Large intestine (tissue), 3 donors: ENCODE data around the gene PPP1CC. TPM values are rescaled to one million over a fixed set of nuclear protein-coding genes. Genes with fewer than 3 reads are reported as not detected.

Experiments used
- DNase-seq, 2 donors: peaks; one replicate each; pipeline versions ENCODE4 v3.0.0 to v3.0.0-alpha.2; 2013
- H3K27ac ChIP-seq: one replicate; pipeline ENCODE4 v1.5.1; 2013; ENCODE audit warnings: low read length
- H3K27me3 ChIP-seq: 2 replicates; pipeline ENCODE4 v1.6.1; 2013; ENCODE audit warnings: low read length; ENCODE audit not compliant: control insufficient read depth, insufficient read depth
- H3K36me3 ChIP-seq: 2 replicates; pipeline ENCODE4 v1.6.1; 2013; ENCODE audit warnings: low read length; ENCODE audit not compliant: control insufficient read depth, insufficient read depth
- H3K4me1 ChIP-seq: one replicate; pipeline ENCODE4 v1.6.1; 2013; ENCODE audit warnings: low read length; ENCODE audit not compliant: control insufficient read depth, insufficient read depth
- H3K4me3 ChIP-seq: one replicate; pipeline ENCODE4 v1.5.1; 2013; ENCODE audit warnings: low read length
- H3K9me3 ChIP-seq: one replicate; pipeline ENCODE4 v1.6.1; 2013; ENCODE audit warnings: mild to moderate bottlenecking, low read depth, low read length, moderate library complexity; ENCODE audit not compliant: control insufficient read depth
- WGBS: methylation state at CpG from one replicate; pipeline ENCODE4 v1.1.5; 2013; ENCODE audit warnings: low lambda C conversion rate; ENCODE audit not compliant: insufficient coverage; 5-methylcytosine and 5-hydroxymethylcytosine counted together
- polyA plus RNA-seq: library from polyadenylated mRNA; unstranded; fragments of 120-200 nt; gene quantifications from one replicate; pipeline ENCODE4 v1.2.1, GENCODE V29; 2013

Gene PPP1CC
- polyA plus RNA-seq, 1 donor, result 190 TPM

GRCh38 chr12:110690127-110690430 lies 52.6 kb downstream of the PPP1CC start:
- no CpG with 5 or more reads among the region's 4 CpGs for WGBS
- Histone ChIP-seq H3K36me3 (no peaks in the 10 kb centered on the region), H3K9me3 (no peaks in the 10 kb centered on the region), H3K4me1 (peaks cover 9% of the 10 kb centered on the region), H3K27me3 (peaks cover 8% of the 10 kb centered on the region), H3K27ac (no peak overlapping the region), H3K4me3 (no peak overlapping the region)
- no peak for DNase-seq

GRCh38 chr12:110689281-110690126 lies 53.2 kb downstream of the PPP1CC start:
- Histone ChIP-seq H3K36me3 (no peaks in the 10 kb centered on the region), H3K9me3 (no peaks in the 10 kb centered on the region), H3K27ac (no peak overlapping the region), H3K27me3 (peaks cover 8% of the 10 kb centered on the region), H3K4me1 (peaks cover 9% of the 10 kb centered on the region), H3K4me3 (peak overlapping the region; percentile 55)
- peak; percentile 17 to 59 for DNase-seq
- no CpG with 5 or more reads among the region's 38 CpGs for WGBS

GRCh38 chr12:110688446-110689280 lies 54.0 kb downstream of the PPP1CC start, which contains the start of gene HVCN1:
Gene HVCN1 (minus strand): TSS chr12:110689115. CDS start chr12:110683245, 5,870 bp downstream.
- peaks cover 9% of the 10 kb centered on the region for H3K4me1 ChIP-seq

GRCh38 chr12:110687396-110688169 lies 55.1 kb downstream of the PPP1CC start:
- no peak for DNase-seq
- Histone ChIP-seq H3K9me3 (no peaks in the 10 kb centered on the region), H3K4me3 (no peak overlapping the region), H3K36me3 (no peaks in the 10 kb centered on the region), H3K4me1 (peaks cover 9% of the 10 kb centered on the region), H3K27ac (no peak overlapping the region), H3K27me3 (peaks cover 8% of the 10 kb centered on the region)
- 86% methylated on average over 7 of the region's 15 CpGs for WGBS

More at GRCh38 chr12:110688446-110689280, 54.0 kb downstream of the PPP1CC start, which contains the start of gene HVCN1:
- Histone ChIP-seq H3K27me3 (peaks cover 8% of the 10 kb centered on the region), H3K27ac (no peak within 1 kb of the TSS), H3K36me3 (no peaks in the 10 kb centered on the region), H3K9me3 (no peaks in the 10 kb centered on the region), H3K4me3 (peak within 1 kb of the TSS; percentile 55)
- no peak for DNase-seq
- no CpG with 5 or more reads among the region's 64 CpGs for WGBS

- Histone ChIP-seq H3K4me3 (no peak overlapping the region), H3K9me3 (no peaks in the 10 kb centered on the region), H3K4me1 (peaks cover 9% of the 10 kb centered on the region), H3K27ac (no peak overlapping the region), H3K27me3 (peaks cover 8% of the 10 kb centered on the region), H3K36me3 (no peaks in the 10 kb centered on the region)
- no CpG with 5 or more reads among the region's 3 CpGs for WGBS
- DNase-seq, result no peak
Measured at GRCh38 chr12:110686294-110686903, 56.3 kb downstream of the PPP1CC start.

GRCh38 chr12:110684312-110684836 lies 58.3 kb downstream of the PPP1CC start:
- DNase-seq, result no peak
- 60% methylated on average over 1 of the region's 7 CpGs for WGBS
- H3K36me3 ChIP-seq, result no peaks in the 10 kb centered on the region
- H3K4me1 ChIP-seq, result peaks cover 5% of the 10 kb centered on the region
- H3K9me3 ChIP-seq, result no peaks in the 10 kb centered on the region
- H3K4me3 ChIP-seq, result no peak overlapping the region
- no peak overlapping the region for H3K27ac ChIP-seq
- H3K27me3 ChIP-seq, result peaks cover 8% of the 10 kb centered on the region

- H3K27ac ChIP-seq, result no peak overlapping the region
- no peaks in the 10 kb centered on the region for H3K9me3 ChIP-seq
- peaks cover 4% of the 10 kb centered on the region for H3K4me1 ChIP-seq
- no peak for DNase-seq
- no peak overlapping the region for H3K4me3 ChIP-seq
- WGBS, result 100% methylated on average over 2 of the region's 2 CpGs
- H3K27me3 ChIP-seq, result peaks cover 8% of the 10 kb centered on the region
- H3K36me3 ChIP-seq, result no peaks in the 10 kb centered on the region
Measured at GRCh38 chr12:110683888-110684287, 58.8 kb downstream of the PPP1CC start.

GRCh38 chr12:110680032-110680431 lies 62.7 kb downstream of the PPP1CC start:
- WGBS, result no CpG with 5 or more reads among the region's 1 CpG
- no peak overlapping the region for H3K27ac ChIP-seq
- no peaks in the 10 kb centered on the region for H3K27me3 ChIP-seq

GRCh38 chr12:110679201-110679600 lies 63.5 kb downstream of the PPP1CC start:
- Histone ChIP-seq H3K27me3 (no peaks in the 10 kb centered on the region), H3K36me3 (no peaks in the 10 kb centered on the region), H3K4me1 (no peaks in the 10 kb centered on the region), H3K9me3 (no peaks in the 10 kb centered on the region), H3K4me3 (no peak overlapping the region), H3K27ac (no peak overlapping the region)
- DNase-seq, result no peak
- WGBS, result no CpG with 5 or more reads among the region's 12 CpGs

More at GRCh38 chr12:110680032-110680431, 62.7 kb downstream of the PPP1CC start:
- Histone ChIP-seq H3K9me3 (no peaks in the 10 kb centered on the region), H3K36me3 (no peaks in the 10 kb centered on the region), H3K4me1 (no peaks in the 10 kb centered on the region), H3K4me3 (no peak overlapping the region)
- no peak for DNase-seq
